HG03196 (cell line): Measurements from ENCODE around the gene NBR1.
"Not testable (repeated sequence)": the region's sequence is repeated elsewhere in the genome, so short reads cannot be mapped to it uniquely, and the experiment has no call there.

Source experiments
- ATAC-seq: cut with Tn5 transposase; IDR thresholded peaks from one replicate; pipeline ENCODE4 v1.9.1; 2021; ENCODE audit not compliant: unreplicated experiment

The NBR1 gene

DNA sequence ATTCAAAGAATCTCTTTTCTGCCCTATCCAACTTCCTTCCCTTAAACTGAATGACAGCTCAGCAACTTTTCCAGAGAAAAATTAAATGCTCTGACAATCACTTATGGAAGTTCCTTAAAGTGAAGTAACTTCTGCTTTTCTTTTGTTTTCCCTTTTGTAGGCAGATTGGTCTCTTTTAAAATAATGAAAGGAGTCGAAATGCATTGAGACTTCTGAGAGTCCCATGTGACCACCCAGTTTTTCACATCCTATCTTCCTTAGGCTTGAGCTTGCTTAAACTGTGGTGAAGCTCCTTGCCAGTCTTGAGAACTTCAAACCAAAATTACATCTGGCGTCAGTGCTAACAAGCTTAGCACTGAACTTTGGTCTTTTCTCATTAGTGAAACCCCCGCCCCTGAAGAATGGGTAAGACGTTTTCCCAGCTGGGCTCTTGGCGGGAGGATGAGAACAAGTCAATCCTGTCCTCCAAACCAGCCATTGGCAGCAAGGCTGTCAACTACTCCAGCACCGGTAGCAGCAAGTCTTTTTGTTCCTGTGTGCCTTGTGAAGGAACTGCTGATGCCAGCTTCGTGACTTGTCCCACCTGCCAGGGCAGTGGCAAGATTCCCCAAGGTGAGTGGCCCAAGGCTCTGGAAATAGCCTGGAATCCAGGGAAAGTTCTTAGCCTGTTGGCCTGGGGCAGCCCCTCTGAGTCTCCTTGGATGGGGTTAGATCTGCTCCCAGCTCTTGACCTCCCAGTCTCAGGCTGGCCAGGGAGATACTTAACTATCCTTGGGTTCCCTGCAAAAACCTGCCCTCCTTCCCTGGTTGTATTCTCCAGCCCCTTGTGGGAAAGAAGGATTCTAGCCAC, 41.9 kb downstream of the NBR1 start:
- no peak for ATAC-seq

DNA sequence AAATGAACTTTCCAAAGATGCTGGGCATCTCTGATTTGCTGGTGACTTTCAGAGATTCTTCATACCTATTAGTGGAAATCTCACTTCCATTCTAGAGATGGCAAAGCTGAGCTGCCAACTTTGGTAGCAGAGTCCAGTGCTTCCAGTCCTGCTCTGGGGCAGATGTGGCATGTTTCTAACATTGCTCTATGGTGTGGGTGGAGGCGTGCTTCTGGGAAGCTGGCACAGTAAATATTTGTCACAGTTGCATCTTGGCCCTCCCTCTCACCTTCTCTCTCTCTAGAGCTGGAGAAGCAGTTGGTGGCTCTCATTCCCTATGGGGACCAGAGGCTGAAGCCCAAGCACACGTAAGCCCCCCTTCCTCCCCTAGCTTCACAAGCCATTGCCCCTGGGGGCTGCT, 42.5 kb downstream of the NBR1 start:
- no peak for ATAC-seq

DNA sequence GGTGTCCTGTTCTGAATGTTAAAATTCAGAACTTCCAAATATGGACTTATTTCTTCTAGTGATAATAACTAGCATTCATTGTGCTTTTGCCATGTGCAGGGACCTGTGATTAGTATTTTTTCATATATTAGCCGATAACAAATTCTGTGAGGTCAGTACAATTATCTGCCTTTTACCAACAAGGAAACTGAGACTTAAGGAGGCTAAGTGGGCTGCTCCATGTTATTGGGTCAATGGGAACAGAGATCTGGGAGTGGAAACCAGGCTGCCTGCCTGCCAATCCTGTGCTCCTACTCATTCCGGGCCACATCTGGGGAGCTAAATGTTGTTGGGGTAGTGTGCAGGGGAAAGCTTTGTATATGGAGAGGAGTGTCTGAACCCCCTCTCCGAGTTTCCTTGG, 44.3 kb downstream of the NBR1 start:
- ATAC-seq, result no peak

DNA sequence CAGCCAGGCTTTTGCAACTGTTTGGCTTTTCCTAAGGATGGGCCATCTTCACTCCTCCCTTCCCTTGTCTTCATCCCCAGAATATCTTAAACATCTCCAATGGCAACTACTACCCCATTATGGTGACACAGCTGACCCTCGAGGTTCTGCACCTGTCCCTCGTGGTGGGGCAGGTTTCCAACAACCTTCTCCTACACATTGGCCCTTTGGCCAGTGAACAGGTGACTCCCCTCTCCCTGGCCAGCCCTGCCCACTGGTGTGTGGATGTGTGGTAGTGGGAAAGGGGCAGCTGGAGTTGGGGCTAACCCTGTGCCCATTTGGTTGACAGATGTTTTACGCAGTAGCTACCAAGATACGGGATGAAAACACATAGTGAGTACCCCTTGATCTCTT, 45.4 kb downstream of the NBR1 start:
- no peak for ATAC-seq

DNA sequence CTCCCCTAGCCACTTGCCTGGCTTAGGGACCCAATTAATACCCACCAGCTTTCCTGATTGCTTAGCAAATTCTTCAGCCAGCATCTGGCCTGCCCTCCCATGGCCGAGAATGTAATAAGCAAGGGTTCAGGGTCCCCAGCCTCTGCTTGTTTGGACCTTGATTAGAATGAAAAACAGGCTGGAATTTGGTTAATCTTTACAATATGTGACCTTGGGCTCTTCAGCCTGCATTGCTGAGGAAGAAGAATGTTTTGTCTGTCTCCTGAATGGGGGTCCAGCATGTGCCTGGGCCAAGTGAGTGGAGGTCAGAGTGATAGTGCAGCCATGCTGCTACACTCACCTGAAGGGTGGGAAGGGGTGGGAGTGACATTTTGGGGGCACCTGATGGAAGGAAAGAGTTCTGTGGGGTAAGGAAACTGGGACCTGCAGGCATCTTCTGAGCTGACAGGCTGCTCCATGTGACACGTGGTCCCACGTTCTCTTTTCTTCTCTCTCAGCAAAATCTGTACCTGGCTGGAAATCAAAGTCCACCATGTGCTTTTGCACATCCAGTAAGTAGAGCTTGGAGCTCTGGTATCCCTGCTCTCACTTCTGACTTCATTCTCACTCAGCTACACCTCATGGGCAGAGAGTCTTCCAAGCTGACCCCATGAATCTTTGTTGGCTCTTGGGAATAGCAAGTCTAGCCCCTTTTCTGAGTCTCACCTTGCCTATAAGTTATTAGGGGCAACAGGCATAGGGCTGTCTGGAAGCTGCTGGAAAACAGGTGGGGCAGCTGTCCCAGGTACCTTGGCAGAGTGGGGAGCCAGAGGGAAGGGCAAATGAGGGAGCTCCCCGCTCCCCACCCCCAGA, 46.0 kb downstream of the NBR1 start:
- ATAC-seq, result no peak

DNA sequence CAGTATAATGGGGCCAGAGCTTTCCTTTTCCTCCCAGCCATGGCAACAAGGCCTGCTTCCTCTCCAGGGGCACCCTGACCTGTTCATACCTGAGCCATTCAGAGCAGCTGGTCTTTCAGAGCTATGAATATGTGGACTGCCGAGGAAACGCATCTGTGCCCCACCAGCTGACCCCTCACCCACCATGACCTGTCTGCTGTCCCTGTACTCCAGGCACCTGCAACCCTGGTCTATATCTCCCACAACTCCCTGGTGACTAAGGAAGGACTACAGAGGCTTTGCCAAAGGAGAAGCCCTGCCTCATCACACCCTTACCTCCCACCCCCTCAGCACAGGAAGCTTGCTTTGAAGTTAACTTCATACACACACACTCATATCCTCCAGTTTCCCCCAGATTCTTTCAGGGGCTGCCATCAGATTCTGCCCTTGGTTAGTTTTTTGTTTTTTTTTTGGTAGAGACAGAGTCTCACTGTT, 46.6 kb downstream of the NBR1 start:
- ATAC-seq, result no peak

DNA sequence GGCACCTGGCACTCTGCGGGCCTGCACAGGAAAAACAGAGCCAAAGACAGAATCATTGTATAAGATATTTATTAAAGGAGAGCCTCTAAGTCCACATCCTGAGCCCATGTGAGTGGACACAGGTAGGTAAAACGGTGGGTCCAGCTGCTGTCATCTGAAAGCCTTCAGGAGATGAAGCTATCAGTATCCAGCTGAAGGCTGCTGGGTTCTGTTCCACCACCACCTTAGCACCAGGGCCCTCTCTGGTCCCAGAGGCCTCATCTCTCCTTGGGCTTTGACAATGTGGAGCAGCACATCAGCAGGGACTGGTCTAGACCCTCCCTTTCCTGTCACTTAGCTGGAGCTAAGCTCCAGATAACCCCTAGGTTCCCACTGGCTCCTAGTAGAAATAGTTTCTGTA, 48.0 kb downstream of the NBR1 start:
- no peak for ATAC-seq

DNA sequence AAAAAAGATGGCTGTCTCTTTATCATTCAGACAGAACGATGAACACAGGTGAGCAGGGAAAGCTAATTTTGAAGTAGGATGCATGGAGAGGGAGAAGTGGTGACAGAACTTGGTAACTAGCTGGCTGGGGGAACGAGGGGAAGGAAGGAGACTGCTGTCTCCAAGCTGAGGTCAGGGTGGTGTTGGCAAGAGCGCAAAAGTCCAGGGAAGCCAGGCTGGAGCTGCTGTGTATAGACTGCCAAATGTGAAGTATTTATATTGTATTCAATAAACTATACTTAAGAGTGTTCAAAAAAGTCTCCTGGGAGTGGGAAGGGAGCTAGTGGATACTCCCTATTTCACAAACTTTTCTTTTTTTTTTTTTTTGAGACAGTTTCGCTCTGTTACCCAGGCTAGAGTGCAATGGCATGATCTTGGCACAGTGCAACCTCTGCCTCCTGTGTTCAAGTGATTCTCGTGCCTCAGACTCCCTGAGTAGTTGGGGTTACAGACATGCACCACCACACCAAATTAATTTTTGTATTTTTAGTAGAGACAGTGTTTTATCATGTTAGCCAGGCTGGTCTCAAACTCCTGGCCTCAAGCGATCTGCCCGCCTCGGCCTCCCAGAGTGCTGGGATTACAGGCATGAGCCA, 48.8 kb downstream of the NBR1 start:
- ATAC-seq, result no peak

DNA sequence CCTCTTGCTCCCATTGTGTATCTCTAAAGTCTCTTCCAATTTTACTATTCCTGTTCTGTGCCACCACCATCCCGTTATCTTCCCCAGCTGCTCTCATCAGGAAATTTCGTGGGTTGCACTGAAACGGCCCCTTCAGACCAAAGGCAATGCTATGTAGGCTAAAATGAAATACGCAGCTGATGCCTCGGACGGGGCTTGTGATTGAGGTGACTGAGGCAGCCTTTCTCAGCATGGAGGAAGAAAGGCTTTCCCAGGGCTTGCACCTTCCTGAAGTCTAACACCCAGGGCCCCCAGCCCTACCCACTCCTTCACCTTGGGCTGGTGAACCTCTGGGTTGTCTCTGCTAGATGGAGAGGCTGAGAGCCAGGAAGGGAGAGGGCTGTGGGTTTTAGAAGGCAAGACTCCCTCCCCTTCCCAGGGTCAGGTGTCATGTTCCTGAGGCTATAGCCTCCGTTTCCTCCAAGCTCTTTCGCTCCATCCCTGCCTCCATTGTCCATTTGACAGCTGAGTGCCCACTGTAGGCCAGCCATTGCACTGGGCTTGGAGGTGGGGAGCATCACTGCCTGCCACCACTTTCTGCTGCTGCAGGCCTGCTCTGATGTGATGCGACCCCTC, 49.6 kb downstream of the NBR1 start:
- ATAC-seq, result no peak

DNA sequence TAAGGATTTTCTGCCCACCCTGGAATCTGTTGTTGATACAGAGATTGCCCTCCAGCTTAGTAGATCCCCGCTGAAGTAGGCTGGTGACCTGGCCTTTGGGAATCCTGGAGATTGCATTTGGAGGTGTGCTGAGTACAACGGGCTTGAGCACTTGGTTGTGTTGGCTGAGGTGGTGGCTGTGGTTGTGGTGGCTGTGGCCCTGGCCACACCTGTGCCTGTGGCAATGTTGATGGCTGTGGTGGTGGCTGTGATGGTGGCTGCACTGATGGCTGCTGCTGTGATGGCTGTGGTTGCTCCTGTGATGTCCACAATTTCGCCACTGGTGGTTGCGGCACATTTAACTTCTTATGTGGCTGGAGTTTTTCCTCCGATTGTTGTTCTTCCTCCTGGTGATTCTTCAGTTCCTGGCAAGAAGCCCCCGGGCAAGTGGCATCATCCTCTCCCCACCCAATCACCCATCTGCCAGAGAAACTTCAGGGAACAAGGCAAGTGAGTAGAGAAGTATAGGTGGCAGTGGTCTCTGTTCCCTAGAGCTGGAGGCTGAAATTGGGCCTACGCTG, 53.2 kb downstream of the NBR1 start:
- no peak for ATAC-seq

DNA sequence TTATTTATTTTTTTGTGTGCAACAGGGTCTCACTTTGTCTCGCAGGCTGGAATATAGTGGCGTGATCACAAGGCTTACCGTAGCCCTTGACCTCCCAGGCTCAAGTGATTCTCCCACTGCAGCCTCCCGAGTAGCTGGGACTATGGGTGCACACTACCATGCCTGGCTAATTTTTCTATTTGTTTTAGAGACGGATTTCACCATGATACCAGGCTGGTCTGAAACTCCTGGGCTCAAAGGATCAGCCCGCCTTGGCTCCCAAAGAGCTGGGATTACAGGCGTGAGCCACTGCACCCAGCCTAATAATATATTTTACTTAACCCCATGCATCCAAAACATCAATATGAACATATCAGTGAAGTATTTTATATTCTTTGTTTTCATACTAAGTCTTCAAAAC, 55.4 kb downstream of the NBR1 start:
- ATAC-seq, result no peak

DNA sequence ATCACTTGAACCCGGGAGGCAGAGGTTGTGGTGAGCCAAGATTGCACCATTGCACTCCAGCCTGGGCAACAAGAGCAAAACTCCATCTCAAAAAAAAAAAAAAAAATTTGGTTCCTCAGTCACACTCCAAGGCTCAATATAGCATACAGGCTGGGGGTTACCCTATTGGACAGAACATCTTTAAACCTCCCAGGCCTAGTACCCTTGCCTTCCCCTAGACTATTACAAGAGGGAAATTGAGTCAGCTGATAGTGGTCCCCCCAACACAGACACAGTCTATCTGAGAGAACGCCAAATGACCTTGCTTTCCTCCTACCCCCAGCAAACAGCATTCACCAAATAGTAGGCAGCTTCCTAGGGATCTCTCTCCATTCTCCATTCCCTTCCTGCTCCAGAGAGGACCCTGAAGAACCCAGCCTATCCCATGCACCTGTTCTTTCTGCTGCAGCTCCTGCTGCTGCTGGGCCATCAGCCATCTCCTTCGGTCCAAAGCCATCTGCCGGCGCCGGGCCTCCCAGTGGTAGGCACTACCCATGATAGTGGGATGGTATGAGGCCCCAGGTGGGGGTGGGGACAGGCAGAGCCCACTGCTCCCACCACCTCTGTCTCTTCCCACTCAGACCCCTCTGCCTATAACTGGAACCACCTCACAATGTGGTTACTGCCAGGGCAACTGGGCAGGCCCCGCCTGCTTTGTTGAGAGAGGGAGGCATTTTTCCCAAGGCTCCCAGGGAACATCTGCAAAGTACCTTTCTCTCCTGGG, 57.2 kb downstream of the NBR1 start, which contains the start of gene CCDC200:
Gene CCDC200, minus strand, starts transcription at position 604 of the 763 bp plus-strand sequence. Its CDS starts 69 bp downstream, at position 535.
- not testable (repeated sequence) for ATAC-seq

DNA sequence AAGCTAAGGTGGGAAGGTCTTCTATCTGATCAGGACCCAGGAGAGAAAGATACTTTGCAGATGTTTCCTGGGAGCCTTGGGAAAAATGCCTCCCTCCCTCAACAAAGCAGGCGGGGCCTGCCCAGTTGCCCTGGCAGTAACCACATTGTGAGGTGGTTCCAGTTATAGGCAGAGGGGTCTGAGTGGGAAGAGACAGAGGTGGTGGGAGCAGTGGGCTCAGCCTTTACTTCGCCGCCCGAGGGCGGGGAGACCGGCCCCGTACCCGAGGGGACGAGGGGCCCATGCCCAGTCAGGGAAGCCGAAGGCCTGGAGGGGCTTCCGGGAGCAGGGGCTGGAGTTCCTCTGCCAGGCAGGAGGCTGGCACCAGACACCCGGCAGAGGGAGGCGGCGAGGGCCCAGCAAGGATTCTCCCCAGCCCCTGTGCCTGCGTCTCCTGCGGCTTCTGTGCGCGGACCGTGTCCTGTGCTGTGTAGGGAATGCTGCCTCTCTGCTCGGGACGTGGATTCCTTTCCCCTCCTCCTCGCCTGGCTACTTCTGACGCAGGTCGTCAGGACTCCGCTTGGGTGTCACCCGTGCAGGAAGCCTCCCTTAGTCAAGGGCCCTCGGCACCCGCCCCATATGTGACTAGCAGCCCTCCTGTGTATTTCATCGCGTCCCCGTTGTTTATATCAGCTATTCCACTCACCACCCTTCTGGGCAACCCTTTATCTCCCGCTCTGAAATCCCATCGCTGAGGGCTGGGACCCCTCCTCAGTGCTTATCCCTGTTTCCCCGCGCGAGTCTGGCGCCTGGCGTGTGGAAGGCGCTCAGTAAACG, 60.4 kb downstream of the NBR1 start:
- ATAC-seq, result not testable (repeated sequence)

DNA sequence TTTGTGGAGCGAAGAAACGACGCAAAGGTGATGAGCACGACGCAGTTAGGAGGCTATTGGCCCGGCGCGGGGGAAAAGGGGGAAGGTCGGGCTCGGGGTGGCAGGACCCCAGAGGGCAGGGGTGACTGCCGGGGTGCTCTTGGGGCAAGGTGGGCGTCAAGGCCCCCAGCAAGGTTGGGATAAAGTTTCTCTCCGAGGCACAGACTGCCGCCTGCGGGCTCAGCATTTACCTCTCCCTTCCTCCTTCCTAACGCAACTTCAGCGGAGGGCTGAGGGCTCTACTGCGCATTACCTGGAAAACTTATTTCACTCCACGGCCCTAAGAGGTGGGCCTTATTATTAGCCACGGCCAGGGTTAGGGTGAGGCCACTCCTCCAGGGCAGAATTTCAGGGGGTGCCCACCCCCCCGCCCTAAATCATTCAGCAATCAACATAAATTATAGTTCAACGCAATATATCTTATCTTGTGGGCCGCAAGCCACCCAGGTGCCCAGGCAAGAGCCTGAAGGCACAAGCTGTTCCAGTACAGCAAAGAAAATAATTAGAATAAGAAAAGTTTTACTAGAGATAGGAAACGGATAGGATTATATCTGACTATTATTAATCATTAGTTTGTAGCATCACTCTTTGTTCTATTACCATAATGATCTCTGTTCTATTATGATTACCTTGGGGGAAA, 61.1 kb downstream of the NBR1 start:
- ATAC-seq, result not testable (repeated sequence)

DNA sequence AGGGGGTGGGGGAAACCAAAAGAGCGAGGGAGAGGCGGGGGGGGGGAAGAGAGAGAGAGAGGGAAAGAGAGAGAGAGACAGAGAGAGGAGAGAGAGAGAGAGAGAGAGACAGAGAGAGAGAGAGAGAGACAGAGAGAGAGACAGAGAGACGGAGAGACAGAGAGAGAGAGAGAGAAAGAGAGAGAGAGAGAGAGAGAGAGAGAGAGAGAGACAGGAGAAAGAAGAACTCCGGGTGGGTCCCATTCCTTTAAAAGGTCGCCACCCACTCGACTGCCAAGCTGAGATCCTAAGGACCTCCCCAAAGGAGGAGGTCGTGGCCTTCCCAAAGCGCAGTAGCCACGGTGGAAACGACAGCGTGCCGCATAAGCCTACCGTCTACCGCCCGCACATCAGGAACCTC, 62.2 kb downstream of the NBR1 start:
- ATAC-seq, result not testable (repeated sequence)

DNA sequence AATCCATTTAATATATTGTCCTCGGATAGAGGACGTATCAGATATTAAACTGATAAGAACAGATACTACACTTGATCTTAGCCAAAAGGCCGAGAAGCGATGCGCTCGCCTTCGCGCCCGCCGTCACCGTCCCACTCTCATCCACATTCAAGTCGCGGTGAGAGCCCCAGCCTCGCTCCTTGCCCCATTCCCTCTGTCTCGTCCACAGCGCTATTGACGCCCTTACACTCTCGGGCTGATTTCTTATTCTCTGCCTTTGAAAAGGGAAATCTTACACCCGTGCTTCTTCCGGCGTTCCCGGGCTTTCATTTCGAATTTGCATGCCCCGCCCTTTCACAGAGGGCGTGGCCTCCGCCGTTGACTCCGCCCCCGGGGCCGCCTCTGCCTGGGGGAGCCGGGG, 62.9 kb downstream of the NBR1 start, which contains the start of gene RNU2-1:
Gene RNU2-1, minus strand, starts transcription at position 101 of the 400 bp plus-strand sequence.
- ATAC-seq, result not testable (repeated sequence)

DNA sequence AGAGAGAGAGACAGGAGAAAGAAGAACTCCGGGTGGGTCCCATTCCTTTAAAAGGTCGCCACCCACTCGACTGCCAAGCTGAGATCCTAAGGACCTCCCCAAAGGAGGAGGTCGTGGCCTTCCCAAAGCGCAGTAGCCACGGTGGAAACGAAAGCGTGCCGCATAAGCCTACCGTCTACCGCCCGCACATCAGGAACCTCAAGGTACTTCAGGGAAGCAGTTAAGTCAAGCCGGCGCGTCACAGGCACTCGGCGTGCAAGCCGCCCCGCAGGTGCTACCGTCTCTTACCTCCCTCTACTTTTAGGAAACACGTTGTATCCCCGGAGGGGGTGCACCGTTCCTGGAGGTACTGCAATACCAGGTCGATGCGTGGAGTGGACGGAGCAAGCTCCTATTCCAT, 68.6 kb downstream of the NBR1 start:
- not testable (repeated sequence) for ATAC-seq

DNA sequence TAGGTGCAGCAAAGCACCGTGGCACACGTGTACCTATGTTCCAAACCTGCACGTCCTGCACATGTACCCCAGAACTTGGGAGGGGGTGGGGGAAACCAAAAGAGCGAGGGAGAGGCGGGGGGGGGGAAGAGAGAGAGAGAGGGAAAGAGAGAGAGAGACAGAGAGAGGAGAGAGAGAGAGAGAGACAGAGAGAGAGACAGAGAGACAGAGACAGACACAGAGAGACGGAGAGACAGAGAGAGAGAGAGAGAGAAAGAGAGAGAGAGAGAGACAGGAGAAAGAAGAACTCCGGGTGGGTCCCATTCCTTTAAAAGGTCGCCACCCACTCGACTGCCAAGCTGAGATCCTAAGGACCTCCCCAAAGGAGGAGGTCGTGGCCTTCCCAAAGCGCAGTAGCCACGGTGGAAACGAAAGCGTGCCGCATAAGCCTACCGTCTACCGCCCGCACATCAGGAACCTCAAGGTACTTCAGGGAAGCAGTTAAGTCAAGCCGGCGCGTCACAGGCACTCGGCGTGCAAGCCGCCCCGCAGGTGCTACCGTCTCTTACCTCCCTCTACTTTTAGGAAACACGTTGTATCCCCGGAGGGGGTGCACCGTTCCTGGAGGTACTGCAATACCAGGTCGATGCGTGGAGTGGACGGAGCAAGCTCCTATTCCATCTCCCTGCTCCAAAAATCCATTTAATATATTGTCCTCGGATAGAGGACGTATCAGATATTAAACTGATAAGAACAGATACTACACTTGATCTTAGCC, 69.8 kb downstream of the NBR1 start:
- not testable (repeated sequence) for ATAC-seq
